GM12864 (cell line): Measurements from ENCODE around the gene ELSPBP1.
"Not testable (repeated sequence)": the region's sequence is repeated elsewhere in the genome, so short reads cannot be mapped to it uniquely, and the experiment has no call there.

Experiments used
- DNase-seq: peaks from one replicate; pipeline ENCODE4 v3.0.0-alpha.2; 2011; ENCODE audit warnings: low read depth
- H3K4me3 ChIP-seq: 2 replicates; pipeline ENCODE4 v1.5.1; 2011; ENCODE audit warnings: mild to moderate bottlenecking, low read depth, low read length, control low read depth
- TF ChIP-seq, protein P1 (sequence below): IDR thresholded peaks from 2 replicates; pipeline ENCODE4 v1.5.1; 2011; ENCODE audit warnings: low read depth, mild to moderate bottlenecking, moderate library complexity, low read length, control low read depth, inconsistent platforms; ENCODE audit errors: missing control alignments

ELSPBP1 gene

DNA sequence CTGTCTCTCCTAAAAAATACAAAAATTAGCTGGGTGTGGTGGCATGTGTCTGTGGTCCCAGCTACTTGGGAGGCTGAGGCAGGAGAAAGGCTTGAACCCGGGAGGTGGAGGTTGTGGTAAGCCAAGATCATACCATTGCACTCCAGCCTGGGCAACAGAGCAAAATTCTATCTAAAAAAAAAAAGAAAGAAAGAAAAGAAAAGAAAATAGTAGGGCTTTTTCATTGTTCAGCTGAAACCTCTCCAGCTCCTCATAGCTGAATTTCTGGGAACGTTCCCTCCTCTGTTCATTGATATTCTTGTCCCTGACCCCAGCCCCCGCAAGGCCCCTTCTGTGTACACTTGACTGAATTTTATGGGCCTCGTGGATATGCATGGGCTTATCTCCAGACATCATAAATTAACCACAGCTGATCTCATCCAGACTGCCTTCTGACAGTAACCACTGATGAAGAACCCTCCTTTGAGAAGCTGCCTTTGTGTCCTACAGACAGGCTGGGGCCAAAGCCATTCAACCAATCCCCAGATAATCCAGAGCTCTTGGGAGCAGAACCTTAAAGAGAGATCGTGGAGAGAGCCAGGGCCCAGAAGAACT is at the start of gene ELSPBP1:
Gene ELSPBP1, plus strand, starts transcription at position 424 of the 594 bp plus-strand sequence. CDS start 14,036 bp downstream, outside the sequence.
- H3K4me3 ChIP-seq = no peak within 1 kb of the TSS
- TF ChIP-seq, protein P1, sequence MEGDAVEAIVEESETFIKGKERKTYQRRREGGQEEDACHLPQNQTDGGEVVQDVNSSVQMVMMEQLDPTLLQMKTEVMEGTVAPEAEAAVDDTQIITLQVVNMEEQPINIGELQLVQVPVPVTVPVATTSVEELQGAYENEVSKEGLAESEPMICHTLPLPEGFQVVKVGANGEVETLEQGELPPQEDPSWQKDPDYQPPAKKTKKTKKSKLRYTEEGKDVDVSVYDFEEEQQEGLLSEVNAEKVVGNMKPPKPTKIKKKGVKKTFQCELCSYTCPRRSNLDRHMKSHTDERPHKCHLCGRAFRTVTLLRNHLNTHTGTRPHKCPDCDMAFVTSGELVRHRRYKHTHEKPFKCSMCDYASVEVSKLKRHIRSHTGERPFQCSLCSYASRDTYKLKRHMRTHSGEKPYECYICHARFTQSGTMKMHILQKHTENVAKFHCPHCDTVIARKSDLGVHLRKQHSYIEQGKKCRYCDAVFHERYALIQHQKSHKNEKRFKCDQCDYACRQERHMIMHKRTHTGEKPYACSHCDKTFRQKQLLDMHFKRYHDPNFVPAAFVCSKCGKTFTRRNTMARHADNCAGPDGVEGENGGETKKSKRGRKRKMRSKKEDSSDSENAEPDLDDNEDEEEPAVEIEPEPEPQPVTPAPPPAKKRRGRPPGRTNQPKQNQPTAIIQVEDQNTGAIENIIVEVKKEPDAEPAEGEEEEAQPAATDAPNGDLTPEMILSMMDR = no peak
- no peak for DNase-seq

DNA sequence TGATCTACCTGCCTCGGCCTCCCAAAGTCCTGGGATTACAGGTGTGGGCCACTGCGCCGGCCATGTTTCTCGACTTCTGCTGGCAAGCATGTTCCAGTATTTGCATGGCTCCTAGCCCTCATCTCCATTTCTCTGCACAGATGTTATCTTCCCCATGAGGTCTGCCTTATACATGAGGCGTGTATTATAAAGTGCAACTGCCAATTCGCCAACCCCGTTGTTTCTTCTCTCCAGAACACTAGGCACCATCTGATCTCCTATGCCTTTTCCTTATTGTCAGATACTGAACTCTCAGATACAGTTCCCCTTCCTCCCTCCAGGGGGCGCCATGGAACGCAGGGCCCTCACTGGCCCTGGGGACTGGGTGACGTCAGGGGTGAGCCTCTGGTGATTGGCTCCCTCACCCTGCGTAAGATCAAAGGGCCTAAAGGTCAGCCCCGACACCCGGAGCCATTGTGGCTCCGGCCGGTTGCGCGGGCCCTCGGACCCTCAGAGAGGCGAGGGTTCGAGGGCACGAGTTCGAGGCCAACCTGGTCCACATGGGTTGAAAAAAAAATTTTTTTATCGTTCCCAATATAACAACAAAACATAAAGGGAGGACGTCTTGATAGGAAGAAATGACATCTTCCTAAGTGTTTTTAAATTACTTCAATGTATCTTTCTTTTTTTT is 44.4 kb upstream of the ELSPBP1 start:
- DNase-seq, H3K4me3 ChIP-seq: not testable (repeated sequence)
- TF ChIP-seq, protein P1 = peak; percentile 43

DNA sequence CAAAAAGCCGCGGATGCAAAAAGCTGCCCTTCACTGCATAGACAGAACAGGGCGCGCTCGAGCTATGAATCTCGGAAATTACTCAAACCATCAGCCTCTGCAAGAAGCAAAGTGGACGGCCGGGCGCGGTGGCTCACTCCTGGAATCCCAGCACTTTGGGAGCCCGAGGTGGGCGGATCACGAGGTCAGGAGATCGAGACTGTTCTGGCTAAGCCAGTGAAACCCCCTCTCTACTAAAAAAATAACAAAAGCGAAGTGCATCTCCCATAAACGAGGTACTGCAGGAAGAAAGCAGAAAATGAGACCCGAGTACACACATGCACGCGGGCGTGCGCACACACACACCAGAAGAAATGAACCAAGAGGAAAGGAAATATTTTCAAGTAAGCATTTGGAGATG is 42.3 kb upstream of the ELSPBP1 start:
- DNase-seq = not testable (repeated sequence)

DNA sequence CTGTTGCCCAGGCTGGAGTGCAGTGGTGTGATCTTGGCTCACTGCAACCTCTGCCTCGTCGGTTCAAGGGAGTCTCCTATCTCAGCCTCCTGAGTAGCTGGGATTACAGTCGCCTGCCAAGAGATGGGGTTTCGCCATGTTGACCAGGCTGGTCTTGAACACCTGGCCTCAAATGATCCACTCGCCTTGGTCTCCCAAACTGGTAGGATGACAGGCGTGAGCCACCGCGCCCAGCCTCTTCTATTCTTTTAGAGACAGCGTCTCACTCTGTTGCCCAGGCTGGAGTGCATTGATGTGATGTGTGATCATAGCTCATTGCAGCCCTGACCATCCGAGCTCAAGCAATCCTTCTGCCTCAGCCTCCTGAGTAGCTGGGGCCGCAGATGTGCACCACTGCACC is 38.5 kb upstream of the ELSPBP1 start:
- not testable (repeated sequence) for DNase-seq

More for the DNA sequence above, 42.3 kb upstream of the ELSPBP1 start:
- H3K4me3 ChIP-seq = not testable (repeated sequence)

DNA sequence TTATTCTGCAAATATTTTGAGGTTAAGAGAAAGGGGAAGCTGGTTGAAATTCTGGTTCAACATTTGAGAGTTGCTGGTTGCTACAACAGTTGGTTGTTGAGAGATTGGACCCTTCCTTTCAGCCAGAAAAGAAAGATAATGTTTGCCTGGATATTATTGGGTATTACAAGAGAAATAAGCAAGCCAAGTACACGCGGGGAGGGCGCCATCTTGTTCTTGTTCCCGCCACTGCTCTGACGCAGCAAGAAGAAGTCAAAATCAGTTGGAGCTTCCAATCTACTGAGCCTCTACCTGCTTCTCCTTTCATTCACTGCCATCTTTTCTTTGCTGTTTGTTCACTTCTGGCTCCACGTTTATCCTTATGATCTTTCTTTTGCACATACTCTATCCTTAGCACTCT is 20.9 kb upstream of the ELSPBP1 start:
- TF ChIP-seq, protein P1 = no peak
- DNase-seq = no peak
- no peak overlapping the region for H3K4me3 ChIP-seq

More for the DNA sequence above, 38.5 kb upstream of the ELSPBP1 start:
- H3K4me3 ChIP-seq = not testable (repeated sequence)

DNA sequence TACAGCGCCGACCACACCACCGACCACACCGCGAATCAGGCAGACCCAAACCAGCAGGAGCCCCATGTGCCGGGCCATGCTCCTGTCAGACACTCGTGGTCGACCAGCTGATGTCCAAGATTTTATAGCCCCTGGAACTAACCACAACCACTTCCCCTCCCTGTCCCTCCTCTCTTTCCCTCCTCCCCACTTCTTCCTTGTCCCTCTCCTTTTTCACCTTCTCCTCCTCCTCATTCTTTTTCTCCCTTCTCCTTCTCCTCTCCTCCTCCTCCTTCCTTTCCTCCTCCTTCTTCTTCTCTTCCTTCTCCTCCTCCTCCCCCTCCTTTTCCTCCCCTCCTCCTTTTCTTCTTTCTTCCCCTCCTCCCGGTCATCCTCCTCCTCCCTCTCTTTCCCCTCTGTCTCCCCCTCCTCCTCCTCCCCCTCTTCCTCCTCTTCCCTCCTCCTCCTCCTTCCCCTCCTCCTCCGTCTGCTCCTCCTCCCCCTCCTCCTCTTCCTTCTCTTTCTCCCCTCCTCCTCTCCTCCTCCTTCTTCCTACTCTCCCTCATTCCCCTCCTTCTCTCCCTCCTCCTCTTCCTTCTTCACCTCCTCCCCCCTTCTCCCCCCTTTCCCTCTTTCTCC is 3.1 kb upstream of the ELSPBP1 start:
- no peak for DNase-seq
- H3K4me3 ChIP-seq = no peak overlapping the region
- TF ChIP-seq, protein P1 = no peak

DNA sequence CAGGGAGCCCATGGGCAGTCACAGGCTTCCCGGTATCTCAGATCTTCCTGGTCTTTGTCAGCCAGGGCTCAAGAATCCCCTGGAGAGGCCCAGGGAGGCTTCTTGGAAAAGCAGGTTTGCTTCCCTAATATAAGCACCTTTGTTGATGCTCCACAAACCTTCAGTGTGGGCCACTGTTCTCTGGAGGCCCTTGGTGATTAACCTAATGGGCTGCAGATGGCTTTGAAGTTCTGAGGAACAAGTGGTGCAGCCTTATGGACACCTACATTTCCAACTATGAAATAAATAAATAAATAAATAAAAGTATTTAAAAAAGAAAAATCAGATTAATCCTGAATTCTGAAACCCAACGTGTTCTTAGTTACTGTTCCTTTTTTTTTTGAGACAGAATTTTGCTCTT is 2.4 kb upstream of the ELSPBP1 start, which contains the start of gene BSPH1:
Gene BSPH1, minus strand, starts transcription at position 101 of the 400 bp plus-strand sequence. Its CDS starts 89 bp downstream, at position 12.
- no peak for DNase-seq
- TF ChIP-seq, protein P1 = no peak
- H3K4me3 ChIP-seq = no peak within 1 kb of the TSS
